HG03432 (cell line): ENCODE measurements around the gene CHRNA5.
A peak's percentile ranks its signal among the peaks of the same experiment; 100 is the strongest.
"Not testable (repeated sequence)": the region's sequence is repeated elsewhere in the genome, so short reads cannot be mapped to it uniquely, and the experiment has no call there.

ENCODE experiments used
- ATAC-seq: cut with Tn5 transposase; IDR thresholded peaks from one replicate; pipeline ENCODE4 v1.9.1; 2021; ENCODE audit warnings: mild to moderate bottlenecking, moderate library complexity; ENCODE audit not compliant: unreplicated experiment

Gene CHRNA5

DNA sequence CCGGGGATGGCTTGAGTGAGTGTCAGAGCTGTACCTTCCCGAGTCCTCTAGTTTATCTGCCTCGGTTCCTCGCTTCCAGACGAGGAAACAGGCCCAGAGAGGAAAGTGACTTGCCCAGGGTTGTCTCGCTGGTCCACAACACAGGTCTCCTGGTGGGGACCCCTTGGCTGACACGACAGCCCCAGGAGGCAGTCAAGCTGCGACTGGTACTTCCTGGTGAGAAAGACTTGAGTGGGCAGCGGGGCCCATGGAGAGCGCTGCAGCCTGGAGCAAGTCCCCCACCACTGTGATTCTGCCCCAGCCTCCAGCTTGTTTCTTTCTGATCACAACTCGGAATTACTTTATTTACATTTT, 600 bp upstream of the CHRNA5 start:
- ATAC-seq = peak; percentile 20

DNA sequence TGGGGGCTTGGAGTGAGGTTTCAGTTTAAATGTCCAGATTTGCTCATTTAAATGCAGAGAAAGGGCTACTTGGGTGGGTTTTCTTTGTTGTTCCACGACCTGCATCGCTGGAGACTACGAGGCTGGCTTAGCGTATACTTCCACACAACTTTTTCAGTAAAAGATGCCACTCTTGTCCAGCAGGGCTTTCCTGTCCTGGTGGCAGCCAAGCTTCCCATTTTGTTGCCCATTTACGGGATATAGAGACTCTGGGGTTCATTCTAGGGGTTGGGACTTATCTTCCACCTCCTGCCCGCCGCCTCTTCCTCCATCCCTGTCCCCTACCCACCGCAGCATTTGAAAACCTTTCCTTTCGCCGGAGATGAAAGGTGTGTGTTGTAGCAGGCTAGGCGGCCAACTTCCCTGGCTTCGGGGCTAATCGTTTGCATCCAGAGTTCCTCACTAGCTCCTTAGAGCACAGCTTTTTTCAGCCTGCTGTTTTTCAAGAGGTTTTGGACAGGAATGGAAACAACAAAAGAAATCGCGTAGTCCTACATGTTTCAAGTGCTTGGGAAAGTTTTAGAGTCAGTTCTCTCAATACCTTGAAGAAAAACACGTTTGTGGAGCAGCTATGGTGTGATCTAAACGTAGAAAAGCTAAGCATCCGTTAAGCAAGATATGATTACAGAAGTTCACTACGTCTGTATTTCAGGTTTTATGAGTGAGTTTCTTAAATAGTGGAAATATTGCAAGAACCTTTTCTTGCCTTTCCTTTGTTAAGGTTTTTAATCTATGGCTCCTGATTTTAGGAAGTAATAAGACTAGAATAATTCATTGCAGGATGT, 843 bp downstream of the CHRNA5 start:
- peak; percentile 16 for ATAC-seq

DNA sequence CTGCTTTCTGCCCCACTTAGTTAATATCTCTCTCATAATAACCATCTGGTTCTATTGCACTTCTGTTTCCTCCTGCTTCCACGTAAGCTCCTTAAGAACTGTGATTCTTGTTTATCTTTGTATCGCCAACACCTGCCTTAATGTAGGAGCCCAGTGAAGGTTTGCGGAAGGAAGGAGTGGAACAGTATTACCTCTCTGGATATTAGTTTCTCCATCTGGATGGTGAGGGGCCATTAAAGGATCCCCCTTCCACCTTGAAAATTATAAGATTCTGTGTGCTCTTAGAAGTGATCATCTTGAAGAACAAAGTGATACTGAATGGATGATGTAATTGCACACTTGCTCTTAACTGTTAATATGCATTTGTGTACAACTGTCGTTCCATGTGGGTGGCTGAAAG, 2.2 kb downstream of the CHRNA5 start:
- ATAC-seq = no peak

DNA sequence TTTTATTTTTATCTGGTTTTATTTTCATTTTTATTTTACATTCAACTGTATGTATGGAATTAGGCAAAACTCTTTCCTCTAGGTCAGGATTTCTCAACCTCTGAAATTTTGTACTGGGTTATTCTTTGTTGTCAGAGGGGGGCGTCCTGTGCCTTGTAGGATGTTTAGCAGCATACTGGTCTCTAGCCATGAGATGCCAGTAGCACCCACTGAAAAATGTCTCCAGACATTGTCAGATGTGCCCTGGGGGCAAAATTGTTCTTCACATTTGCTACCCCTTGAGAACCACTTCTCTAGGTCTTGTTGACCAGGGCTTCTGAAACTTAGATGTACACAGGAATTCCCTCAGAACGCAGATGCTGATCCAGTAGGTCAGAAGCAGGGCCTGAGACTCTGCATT, 5.4 kb downstream of the CHRNA5 start:
- ATAC-seq = no peak

DNA sequence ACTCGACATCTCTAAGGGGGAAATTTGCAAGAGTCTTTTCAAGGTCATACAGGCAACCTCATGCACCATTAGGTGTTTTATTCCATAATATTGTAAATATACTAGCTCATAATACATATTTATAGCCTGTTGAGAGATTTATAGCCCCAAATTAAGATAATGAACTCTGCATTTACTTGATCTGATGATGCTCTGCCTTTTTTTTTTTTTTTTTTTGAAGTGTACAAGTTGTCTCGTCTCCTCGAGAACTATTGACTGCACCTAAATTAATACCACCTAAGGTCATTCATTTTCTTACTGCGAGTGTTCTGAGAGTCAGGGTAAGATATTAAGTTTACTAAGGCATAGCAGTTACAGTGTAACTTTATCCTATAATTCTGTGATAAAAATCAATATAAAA, 6.1 kb downstream of the CHRNA5 start:
- no peak for ATAC-seq

DNA sequence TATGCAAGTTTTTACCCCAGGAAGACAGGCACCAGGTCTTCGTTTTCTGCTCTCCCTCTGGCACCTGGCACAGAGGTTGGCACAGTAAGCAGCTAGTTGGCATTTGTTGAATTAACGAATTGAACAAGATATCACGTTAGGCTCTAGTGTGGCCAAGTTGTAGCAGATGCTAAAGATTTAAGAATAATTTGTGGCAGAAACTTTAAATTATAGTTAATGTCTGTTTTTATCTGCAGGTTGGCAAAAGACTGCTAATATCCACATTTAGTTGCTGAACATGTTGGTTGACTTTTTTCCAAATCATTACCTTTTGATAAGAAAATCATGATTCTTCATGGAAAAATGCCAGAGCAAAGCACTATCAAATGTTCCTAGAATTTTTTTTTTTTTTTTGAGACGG, 8.1 kb downstream of the CHRNA5 start:
- ATAC-seq = no peak

DNA sequence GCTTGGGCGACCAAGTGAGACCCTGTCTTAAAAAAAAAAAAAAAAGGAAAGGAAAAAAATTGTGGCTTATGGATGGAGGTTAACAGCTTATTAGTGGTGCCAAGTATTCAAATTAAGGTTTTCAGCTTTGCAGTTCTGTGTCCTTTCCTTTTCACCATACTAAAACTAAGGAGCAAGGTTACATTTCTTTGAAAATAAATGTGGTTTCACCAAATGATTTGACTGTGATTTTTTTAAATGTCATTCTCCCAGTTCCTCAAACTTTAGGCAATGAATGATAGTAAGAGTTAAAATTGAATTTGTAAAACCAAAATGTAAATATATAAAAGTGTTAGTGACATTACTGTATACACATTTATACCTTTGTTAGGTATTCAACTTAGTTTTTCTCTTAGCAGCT, 9.6 kb downstream of the CHRNA5 start:
- no peak for ATAC-seq

DNA sequence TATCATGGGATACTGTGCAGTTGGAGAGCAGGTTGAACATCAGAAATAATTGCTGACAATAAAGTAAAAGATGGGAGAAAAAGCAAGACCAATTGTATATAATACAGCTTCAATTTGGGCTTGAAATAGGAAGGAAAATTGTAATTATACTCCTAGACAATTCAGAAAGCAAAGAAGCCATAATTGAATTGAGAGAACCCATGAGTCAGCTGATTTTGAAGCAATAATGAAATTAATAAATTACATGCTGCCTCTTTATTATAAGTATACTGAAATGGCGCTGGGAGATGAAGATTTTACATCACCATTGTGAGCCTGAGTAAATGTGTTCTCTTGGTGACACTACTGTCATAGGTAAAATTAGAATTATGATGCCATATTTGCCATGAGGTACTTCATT, 32.3 kb downstream of the CHRNA5 start:
- no peak for ATAC-seq

DNA sequence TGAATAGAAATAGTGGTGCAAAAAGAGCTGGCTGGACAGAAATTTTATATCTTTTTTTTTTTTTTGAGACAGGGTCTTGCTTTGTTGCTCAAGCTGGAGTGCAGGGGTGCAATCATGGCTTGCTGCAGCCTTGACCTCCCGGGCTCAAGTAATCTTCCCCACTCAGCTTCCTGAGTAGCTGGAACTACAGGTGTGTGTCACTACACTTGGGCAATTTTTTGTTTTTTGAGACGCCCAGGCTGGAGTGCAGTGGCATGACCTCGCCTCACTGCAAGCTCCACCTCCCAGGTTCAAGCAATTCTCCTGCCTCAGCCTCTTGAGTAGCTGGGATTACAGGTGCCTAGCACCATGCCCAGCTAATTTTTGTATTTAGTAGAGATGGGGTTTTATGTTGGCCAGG, 33.0 kb downstream of the CHRNA5 start:
- no peak for ATAC-seq

DNA sequence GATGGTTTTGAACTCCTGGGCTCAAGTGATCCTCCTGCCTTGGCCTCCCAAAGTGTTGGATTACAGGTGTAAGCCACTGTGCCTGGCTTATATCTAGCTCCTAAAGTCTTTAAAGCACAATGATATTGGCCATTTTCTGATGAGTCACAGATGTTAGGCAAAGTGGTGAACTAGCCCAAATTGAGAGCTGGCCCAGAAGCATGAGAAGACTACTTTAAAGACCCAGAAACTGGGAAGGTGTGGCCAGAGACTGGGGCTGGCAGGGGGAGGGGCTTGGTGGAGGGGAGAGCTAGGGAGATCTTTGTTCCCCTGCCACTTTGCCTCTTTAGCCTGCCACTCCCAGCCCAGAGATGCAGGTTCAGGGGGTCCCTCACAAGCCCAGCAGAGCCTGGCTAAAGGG, 33.9 kb downstream of the CHRNA5 start:
- ATAC-seq = no peak

DNA sequence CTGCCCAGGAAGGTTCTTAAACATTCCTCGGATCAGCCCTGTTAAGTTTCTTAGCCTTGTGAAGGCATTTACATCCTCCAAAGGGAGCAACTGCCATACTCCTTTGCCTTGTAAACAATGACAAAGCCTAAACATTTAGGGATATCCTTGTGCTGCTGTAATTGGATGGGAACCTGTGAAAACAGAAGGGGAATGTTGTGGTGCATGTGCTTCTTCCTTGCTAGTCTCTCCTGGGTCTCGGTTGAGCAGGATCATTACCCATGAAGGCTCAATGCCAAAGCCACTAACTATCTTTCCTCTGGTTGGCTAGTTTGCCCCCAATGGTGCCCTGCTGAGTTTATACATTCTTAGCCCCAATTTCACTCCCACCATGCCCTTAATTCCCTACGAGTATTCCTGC, 38.1 kb downstream of the CHRNA5 start:
- no peak for ATAC-seq

DNA sequence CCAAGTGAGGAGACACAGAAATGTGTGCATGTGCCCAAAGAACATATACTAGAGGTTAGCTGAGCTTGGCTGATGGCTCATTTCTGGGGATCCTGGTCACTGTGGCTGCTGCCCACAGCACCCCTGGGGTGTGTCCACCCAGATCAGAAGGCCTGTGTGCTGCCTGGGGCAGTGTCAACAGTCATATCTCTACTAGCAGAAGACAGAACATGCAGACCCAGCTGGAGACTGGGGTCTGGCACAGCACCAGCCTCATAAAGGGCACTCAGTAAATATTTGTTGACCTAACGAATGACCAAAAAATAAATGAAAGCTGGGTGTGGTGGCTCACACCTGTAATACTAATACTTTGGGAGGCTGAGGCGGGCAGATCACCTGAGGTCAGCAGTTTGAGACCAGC, 39.1 kb downstream of the CHRNA5 start:
- ATAC-seq = no peak

DNA sequence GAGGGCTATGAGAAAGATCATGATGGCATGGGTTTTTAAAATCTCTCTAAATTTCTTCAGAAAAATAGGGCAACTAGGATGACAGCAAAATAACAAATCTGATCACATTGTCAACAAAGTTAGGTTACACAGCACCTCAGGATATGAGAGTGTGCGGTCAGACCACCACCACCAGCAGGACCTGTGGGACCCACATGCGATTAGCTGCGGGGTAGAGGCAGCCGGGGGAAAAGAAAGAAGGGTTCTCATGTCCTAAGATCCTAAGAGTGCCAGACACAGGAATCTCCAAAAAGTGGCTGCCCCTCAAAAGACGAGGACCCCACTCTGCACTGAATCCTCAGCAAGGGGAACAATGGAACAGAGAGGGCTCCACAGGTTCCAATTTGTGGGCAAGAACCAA, 39.9 kb downstream of the CHRNA5 start:
- ATAC-seq = no peak

DNA sequence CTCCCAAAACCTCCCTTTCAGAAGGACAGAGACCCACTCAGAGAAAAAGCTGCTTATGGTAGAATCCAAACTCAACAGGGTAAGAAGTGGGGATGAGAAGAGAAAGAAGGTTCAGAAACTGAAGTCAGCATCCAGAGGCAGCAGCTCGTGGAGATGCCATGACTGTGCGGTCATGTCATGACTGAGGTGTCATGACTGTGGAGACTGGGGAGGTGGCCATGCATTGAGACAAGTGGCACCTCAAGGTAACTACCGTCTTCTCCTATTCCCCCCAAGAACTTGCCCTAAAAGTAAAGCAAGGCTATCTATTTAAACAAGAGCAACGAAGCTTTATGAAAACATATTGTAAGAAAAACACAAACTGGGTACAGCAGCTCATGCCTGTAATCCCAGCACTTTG, 40.4 kb downstream of the CHRNA5 start:
- no peak for ATAC-seq

DNA sequence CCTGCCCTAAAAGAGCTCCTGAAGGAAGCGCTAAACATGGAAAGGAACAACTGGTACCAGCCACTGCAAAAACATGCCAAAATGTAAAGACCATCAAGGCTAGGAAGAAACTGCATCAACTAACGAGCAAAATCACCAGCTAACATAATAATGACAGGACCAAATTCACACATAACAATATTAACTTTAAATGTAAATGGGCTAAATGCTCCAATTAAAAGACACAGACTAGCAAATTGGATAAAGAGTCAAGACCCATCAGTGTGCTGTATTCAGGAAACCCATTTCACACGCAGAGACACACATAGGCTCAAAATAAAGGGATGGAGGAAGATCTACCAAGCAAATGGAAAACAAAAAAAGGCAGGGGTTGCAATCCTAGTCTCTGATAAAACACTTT, 44.2 kb downstream of the CHRNA5 start:
- ATAC-seq = not testable (repeated sequence)

DNA sequence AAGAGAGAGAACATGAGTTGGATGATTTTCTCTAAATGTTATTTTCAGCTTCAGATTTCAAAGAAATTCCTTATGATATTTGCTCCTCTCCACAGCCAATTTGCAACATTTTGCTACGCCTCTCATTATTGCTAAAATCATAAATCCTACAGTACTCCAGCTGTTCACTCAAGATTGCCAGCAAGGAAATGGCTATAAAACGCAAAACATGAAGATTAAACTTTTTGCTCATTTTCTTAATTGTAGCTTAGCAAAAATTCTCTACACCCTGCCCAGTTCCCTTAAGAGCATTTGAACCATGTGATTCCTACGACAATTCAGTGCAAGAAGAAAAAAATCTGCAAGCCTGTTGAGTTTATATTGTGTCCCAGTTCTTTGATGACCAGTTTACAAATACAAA, 48.7 kb downstream of the CHRNA5 start:
- ATAC-seq = no peak

DNA sequence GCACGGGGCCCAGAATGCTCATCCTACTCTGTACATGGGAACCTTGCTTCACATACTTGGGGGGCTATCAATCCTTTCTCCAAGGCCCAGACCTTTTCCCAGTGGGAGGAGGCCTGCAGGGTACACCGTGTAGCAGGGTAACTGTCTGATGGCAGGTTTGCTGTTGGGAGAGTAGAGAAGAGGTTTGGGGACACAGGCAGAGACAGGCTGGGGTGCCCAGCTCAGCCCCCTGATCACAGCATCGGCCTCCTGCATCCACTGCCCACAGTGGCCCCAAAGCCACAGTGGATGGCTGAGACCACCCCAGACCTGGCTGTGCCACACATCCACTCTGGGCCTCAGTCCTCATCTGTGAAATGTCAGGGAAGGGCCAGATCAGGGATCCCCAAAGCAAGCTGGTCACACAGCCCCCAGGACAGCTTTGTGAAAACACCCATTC, 49.9 kb downstream of the CHRNA5 start:
- no peak for ATAC-seq

DNA sequence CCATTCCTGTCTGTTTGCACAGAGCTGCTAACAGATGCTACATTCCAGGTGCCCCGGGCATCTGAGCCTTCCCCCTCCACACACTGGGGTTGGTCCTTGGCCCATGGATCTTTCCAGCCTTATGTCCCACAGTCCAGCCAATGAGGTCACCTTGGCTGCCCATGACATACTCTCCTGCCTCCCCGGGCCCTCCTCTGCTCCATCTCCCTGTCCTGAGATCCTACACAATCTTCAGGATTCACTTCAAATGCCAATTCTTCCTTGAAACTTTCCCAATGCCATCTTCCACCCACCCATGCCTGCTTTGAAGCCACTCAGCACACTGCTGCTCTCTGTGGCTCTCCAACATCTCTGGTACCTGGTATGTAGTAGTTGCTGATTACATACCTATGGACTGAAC, 51.2 kb downstream of the CHRNA5 start:
- no peak for ATAC-seq

DNA sequence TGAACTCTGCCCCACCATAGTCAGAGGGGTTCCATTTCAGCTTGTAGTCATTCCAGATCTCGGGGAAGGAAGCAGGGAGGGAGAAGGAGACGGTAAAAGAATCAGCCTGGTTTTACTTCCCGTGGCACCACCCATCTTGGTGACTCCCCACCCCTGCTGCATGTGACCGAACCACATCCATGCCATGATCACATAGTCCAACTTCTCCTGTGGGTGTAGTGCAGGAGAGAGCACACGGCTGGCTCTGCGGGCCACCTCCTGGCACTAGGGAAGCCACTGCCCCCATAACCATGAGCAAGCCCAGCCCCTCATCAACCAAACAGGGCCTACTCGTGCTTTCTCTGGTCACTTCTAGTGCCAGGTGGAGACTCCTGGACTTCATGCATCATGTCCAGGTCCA, 51.8 kb downstream of the CHRNA5 start:
- no peak for ATAC-seq

DNA sequence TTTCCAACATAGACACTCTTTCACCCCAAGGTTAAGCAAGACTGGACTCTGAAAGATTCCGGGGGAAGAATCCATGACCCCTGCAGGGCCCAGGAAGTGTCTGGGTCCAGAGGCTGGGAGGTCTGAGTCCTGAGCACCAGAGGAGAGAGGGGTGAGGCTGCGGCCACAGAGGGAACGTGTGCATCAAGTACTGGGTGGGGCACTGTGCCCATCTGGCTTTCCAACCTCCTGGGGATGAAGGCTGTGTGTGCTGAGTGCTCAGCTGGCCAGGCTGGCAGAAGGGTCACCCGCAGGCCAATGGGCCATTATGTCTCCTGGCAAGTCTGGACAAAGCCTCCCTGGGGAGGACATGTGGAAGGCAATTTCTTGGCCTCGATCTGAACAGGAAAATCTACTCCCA, 52.2 kb downstream of the CHRNA5 start:
- ATAC-seq = no peak

DNA sequence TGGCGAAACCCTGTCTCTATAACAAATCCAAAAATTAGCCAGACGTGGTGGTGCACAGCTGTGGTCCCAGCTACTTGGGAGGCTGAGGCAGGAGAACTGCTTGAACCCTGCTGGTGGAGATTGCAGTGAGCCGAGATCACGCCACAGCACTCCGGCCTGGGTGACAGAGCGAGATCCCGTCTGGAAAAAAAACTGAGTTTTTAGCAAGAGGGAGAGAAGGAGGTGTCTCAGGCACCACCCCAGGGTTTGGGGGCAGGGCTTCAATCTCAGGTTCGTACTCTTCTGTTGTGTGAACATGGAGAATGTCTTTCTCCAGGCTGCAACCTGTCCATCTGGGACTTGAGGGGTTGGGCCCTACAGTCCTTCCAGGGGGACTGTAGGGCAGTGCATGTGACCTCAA, 52.7 kb downstream of the CHRNA5 start:
- no peak for ATAC-seq

DNA sequence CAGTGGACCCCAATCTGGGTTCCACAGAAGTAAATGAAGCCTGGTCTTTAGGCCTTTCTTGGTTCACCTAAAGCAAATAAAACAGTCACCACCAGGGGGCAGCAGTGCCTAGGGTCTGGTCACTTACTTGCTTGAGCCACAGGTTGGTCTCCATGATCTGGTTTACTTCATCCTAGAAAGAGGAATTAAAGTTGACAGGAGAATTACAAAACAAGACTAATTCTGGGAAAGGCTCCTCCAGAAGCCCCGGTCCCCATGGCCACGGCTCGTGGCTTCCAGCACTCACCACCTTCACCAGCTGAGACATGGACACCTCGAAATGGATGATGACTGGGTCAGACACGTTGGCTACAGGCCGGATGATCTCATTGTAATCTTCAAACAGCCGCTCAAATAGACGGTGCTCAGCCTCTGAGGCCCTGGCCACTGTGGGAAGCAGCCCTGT, 53.2 kb downstream of the CHRNA5 start:
- ATAC-seq = no peak
